HUES48 (cell line): ENCODE measurements around the gene PATZ1.

Experiments
- H3K27ac ChIP-seq: one replicate; pipeline ENCODE4 v1.7.0; 2013; ENCODE audit warnings: low read depth, low read length, inconsistent platforms
- H3K27me3 ChIP-seq: 2 replicates; pipeline ENCODE4 v1.6.1; 2013; ENCODE audit warnings: mild to moderate bottlenecking, low read length; ENCODE audit not compliant: control insufficient read depth, insufficient read depth
- H3K36me3 ChIP-seq: 2 replicates; pipeline ENCODE4 v1.6.1; 2013; ENCODE audit warnings: low read length; ENCODE audit not compliant: control insufficient read depth, insufficient read depth
- H3K4me1 ChIP-seq: 2 replicates; pipeline ENCODE4 v1.6.1; 2013; ENCODE audit warnings: mild to moderate bottlenecking, low read length; ENCODE audit not compliant: control insufficient read depth, insufficient read depth
- H3K4me3 ChIP-seq: 2 replicates; pipeline ENCODE4 v1.5.1; 2013; ENCODE audit warnings: mild to moderate bottlenecking, low read depth, low read length
- H3K9ac ChIP-seq: 2 replicates; pipeline ENCODE4 v1.6.1; 2013; ENCODE audit warnings: mild to moderate bottlenecking, low read depth, low read length, moderate library complexity
- H3K9me3 ChIP-seq: 2 replicates; pipeline ENCODE4 v1.6.1; 2013; ENCODE audit warnings: low read length; ENCODE audit not compliant: control insufficient read depth, insufficient read depth

The PATZ1 gene

DNA sequence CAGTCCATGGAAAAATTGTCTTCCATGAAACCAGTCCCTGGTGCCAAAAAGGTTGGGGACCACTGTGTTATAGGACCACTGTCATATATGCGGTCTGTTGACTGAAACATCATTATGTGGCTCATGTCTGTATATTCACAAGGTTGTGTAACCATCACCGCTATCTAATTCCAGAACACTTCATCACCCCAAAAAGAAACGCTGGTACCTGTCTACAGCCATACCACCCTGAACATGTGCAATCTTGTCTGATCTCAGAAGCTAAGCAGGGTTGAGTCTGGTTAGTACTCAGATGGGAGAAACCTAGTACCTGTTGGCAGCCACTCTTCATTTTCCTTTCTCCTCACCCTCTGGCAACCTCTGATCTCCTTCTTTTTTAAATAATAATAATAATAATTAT lies 41.0 kb downstream of the PATZ1 start:
- H3K27me3 ChIP-seq, result no peaks in the 10 kb centered on the region

DNA sequence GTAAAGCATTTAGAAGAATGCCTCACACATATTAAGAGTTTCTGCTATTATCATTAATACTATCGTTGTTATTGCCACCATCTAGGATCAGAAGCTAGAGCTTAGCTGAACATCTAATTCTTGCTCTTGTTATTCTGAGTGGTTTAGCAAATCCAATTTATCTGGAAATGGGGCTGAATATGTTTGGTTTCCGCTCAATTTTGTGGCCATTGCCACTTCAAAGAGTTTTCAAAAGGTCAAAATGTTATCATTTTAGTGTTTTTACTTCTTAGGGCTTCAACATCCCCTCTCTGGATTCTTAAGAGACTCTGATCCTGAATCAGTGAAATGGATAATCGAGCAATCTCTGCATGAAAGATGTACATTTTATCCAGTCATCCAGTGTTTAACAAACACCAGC lies 43.6 kb downstream of the PATZ1 start:
- no peaks in the 10 kb centered on the region for H3K27me3 ChIP-seq
- H3K36me3 ChIP-seq, result no peaks in the 10 kb centered on the region
- H3K4me1 ChIP-seq, result no peaks in the 10 kb centered on the region
- H3K4me3 ChIP-seq, result no peak overlapping the region
- no peaks in the 10 kb centered on the region for H3K9me3 ChIP-seq
- no peak overlapping the region for H3K9ac ChIP-seq
- no peak overlapping the region for H3K27ac ChIP-seq

More for the DNA sequence above, 41.0 kb downstream of the PATZ1 start:
- no peaks in the 10 kb centered on the region for H3K4me1 ChIP-seq
- H3K27ac ChIP-seq, result no peak overlapping the region
- H3K36me3 ChIP-seq, result no peaks in the 10 kb centered on the region
- H3K9ac ChIP-seq, result no peak overlapping the region
- H3K9me3 ChIP-seq, result no peaks in the 10 kb centered on the region
- H3K4me3 ChIP-seq, result no peak overlapping the region

DNA sequence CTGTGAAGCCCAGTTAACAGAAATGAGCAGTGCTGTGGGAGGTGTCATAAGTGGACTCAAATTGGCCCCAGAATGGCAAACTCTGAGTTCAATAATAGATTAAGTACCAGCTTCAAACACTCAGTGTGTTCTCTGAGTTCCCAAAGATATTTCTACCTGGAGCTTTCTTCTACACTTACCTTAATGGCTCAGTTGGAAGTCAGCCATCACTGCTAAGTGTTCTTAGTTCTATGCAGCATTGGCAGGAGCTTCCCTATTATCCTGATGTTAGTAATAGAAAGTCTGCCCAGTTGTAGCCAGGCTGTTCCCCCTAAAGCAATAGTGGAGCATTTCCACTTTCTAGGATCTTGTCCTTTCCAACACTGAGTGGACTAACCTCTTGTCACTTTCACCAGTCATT lies 44.1 kb downstream of the PATZ1 start:
- no peaks in the 10 kb centered on the region for H3K36me3 ChIP-seq

DNA sequence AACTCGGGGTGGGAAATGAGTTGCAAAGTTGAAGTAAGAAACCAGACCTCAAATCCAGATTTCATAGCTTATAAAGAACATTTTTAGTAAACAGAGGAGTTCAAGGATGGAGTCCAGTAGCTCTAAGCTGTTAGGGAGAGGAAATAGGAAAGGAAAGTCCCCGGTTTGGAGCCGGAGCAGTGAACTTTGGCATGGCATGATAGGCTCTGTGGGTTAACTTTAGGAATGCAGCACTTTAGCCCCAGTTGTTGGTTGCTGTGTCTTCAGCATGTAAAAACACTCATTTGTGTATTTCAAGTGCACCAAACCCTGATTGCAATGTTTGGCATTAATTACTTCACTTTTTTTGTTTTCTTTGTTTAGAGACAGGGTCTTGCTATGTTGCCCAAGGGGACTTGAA lies 45.2 kb downstream of the PATZ1 start:
- no peaks in the 10 kb centered on the region for H3K36me3 ChIP-seq
- no peak overlapping the region for H3K4me3 ChIP-seq
- H3K9me3 ChIP-seq, result no peaks in the 10 kb centered on the region
- no peak overlapping the region for H3K27ac ChIP-seq
- no peaks in the 10 kb centered on the region for H3K4me1 ChIP-seq
- no peaks in the 10 kb centered on the region for H3K27me3 ChIP-seq
- H3K9ac ChIP-seq, result no peak overlapping the region

More for the DNA sequence above, 44.1 kb downstream of the PATZ1 start:
- Histone ChIP-seq H3K4me1 (no peaks in the 10 kb centered on the region), H3K27me3 (no peaks in the 10 kb centered on the region), H3K9ac (no peak overlapping the region), H3K27ac (no peak overlapping the region), H3K9me3 (no peaks in the 10 kb centered on the region), H3K4me3 (no peak overlapping the region)

DNA sequence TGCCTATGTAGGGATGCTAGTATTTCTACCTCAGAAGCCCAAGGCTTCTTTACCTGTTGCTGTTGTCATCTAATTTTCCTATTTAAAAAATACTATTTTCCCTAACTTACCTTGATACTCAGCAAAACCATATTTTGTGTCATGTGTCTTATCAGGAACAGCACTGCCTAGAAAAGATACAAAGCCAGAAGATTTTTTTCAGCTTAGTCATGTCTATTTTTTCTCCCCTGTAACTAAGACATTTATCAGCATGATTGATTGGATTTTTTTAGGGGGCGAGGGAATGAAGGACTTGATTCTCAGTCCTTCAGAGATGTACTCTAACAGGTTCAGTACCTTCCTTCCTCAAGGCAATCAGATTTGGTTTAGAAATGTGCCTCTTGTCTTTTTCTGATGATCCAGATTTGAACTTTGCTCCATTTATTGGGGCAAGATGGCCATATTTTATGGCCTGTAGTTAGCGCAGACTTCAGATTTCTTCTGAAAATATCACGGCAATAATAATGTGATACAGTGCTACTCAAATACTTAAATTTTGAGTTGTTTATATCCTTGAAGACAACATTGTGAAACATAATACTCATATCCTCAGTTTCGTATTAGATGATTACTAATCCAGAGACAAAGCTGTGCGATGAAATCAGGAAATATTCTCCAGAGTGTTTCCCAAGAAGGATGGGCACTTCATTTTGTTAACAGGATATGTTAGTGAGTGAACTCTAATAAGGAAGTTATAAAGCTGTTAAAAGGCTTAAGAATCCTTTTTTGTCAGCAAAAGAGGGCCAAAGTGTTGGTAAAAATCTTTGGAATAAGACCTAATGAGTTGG lies 50.1 kb downstream of the PATZ1 start:
- Histone ChIP-seq H3K4me3 (no peak overlapping the region), H3K4me1 (peaks cover 5% of the 10 kb centered on the region), H3K36me3 (no peaks in the 10 kb centered on the region), H3K27me3 (peaks cover 9% of the 10 kb centered on the region), H3K9ac (no peak overlapping the region), H3K9me3 (no peaks in the 10 kb centered on the region), H3K27ac (no peak overlapping the region)

DNA sequence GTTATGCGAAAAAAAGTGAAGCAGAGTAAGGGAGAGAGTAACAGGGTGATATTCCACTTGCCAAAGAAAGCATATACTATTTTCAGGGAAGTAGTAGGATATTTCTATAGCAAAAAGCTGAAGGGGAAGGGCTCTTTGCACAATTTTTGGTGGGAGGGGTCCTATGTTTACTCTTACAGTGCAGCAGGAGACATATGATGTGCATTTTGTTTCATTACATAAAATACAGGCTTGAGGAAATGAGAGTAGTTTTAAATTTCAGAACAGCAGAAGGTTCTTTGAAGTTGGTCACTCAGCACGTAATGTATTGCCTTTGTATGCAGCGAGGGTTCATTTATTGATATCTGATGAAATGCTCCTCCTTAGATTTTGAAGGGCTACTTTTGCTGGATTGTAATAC lies 50.8 kb downstream of the PATZ1 start:
- H3K27ac ChIP-seq, result no peak overlapping the region
- peaks cover 13% of the 10 kb centered on the region for H3K27me3 ChIP-seq
- H3K9me3 ChIP-seq, result no peaks in the 10 kb centered on the region
- H3K4me1 ChIP-seq, result peaks cover 5% of the 10 kb centered on the region
- no peak overlapping the region for H3K4me3 ChIP-seq
- no peaks in the 10 kb centered on the region for H3K36me3 ChIP-seq
- no peak overlapping the region for H3K9ac ChIP-seq

DNA sequence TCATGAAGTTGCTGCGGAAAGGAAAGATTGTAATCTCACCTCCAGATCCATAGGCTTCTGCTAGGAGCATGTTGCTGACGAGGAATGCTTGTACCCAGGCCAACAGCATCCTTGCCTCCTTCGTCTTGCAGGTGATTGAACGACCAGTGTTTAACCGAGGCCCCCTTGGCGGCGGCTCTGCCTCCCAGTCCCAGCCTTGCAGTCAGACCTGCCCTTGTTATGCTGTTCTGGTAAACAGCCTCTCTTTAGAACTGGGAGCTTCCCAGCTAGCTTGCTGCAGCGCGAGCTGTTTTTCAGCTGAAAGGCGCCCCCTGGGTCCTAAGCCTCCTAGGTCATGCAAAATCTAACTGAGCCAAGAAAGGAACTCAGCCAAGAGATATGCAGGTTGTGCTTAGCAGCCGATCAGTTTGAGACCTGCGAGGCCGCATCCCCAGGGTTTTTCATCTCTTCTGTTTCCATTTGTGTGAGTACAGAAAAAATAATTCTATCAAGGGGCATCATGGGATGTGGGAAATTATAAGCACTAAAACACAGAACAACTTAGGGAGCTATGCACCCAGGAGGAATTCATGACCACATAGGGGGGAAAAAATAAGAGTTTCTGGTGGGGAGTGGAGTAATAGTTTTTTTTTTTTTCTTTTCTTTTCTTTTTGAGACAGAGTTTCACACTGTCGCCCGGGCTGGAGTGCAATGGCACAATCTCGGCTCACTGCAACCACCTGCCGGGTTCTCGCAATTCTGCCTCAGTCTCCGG lies 53.7 kb downstream of the PATZ1 start, which contains the start of gene PIK3IP1:
Gene PIK3IP1, minus strand, starts transcription at position 253 of the 754 bp plus-strand sequence. Its CDS starts 144 bp downstream, at position 109.
- peak within 1 kb of the TSS; percentile 50 for H3K27ac ChIP-seq
- peak within 1 kb of the TSS; percentile 60 for H3K4me3 ChIP-seq
- H3K27me3 ChIP-seq, result peaks cover 20% of the 10 kb centered on the region
- H3K9ac ChIP-seq, result no peak within 1 kb of the TSS
- peaks cover 5% of the 10 kb centered on the region for H3K4me1 ChIP-seq
- H3K9me3 ChIP-seq, result no peaks in the 10 kb centered on the region
- no peaks in the 10 kb centered on the region for H3K36me3 ChIP-seq

DNA sequence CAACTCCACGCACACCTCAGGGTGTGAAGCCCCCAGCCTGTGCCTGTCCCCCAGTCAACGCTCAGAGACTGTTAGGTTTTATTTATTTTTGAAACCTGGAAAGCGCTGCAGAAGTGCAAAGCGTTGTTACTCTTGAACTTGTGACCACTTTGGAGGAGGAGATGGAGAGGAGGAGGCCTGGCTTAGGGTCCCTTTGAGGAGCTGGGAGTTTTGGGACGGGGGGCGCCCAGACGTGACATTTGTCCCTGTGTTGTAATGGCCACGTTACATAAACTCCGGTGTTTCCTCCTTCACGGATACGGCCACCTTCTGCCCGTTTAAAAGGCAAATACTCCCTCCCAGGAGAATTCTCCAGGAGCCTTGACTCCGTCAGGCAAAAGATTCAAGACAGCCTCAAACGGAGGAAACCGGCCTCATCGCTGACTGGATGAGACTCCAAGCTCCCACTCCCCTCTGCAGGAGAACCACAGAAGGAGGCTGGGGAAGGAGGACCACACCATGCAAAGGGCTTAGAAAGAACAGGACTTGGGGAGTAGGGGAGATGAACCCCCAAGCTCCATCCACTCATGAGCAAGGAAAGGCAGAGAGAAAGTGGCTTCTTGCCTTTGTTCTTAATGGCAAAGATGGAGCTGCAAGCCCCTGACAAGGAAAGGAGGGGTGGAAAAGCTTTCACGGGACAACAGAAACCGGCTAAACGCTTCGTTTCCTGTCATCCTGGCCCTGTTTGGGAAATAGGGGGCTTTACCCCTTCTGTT lies 54.5 kb downstream of the PATZ1 start:
- Histone ChIP-seq H3K4me3 (peak overlapping the region; percentile 60), H3K9me3 (no peaks in the 10 kb centered on the region), H3K4me1 (peaks cover 5% of the 10 kb centered on the region), H3K36me3 (no peaks in the 10 kb centered on the region), H3K27me3 (peaks cover 20% of the 10 kb centered on the region), H3K27ac (peak overlapping the region; percentile 50), H3K9ac (no peak overlapping the region)

DNA sequence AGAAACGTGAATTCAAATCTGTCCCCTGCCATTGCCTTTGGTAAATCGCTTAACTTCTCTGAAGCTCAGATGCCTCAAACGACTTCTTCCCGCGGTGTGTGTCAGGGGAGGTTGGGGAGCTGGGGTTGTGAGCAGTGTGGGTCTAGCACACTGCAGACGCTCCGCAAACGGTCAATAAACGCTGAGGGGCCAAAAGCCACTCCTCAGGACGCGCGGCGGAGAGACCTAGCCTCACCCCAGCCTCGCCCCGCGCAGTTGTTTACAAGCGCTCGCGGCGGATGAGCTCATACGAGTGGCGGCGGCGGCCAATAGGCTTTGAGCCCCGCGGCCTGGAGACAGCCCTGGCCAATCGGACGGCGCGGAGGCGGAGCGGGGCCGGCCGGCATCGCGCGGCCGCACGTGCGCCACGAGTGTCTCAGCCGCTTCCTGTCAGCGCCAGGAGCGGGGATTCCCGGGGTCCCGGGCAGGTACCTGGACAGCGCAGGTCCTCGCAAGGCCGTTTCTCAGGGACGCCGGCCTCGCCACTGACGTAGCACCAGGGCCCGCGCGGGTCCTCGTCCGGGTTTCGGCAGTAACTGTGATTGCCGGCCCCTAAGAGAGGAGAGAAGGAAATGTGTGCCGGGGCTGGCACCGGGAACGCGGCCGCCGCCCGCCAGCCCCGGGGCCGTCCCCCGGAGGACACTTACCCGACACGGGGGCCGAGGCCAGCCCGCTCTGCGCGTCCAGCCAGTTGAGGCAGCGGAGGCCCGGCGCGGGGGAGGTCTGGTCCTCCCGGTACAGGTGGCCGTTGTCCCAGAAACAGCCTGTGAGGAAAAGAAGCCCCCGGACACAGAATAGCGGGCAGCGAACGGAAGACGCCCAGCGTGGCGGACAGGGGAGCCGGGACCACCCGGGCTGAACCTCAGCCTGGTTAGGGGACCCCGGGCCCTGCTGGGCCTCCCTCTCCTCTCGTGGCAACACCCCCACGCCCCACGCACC lies 55.4 kb downstream of the PATZ1 start:
- peaks cover 20% of the 10 kb centered on the region for H3K27me3 ChIP-seq
- no peaks in the 10 kb centered on the region for H3K36me3 ChIP-seq
- peaks cover 5% of the 10 kb centered on the region for H3K4me1 ChIP-seq
- H3K4me3 ChIP-seq, result peak overlapping the region; percentile 60
- H3K9me3 ChIP-seq, result no peaks in the 10 kb centered on the region
- peak overlapping the region; percentile 10; the same call in 1 of the 2 replicates for H3K9ac ChIP-seq
- no peak overlapping the region for H3K27ac ChIP-seq

DNA sequence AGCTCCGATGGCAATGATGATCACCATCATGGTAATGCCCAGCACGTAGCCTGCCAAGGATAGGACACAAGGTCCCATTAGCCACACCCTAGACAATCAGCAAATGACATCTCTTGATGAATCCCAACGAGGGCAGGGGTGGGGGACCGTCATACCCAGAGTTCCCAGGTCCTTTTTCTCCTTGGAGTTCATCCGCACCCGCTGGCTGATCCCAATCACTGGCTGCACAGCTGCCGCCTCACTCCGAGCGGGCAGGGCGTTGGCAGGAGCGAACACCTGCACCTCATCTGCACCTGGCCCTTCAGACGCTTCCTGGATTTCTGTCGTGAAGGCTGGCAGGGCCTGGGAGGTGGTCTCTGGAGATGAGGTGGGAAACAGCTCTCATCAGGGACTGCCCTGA lies 56.8 kb downstream of the PATZ1 start:
- Histone ChIP-seq H3K9ac (no peak overlapping the region), H3K4me1 (peaks cover 5% of the 10 kb centered on the region), H3K4me3 (no peak overlapping the region), H3K27me3 (peaks cover 20% of the 10 kb centered on the region), H3K36me3 (no peaks in the 10 kb centered on the region), H3K27ac (no peak overlapping the region), H3K9me3 (no peaks in the 10 kb centered on the region)
